GM10847 (cell line): ENCODE measurements around the gene ITGB8.

Experiments
- POLR2A ChIP-seq: IDR thresholded peaks from 2 replicates; pipeline ENCODE4 v1.6.1; 2011; ENCODE audit not compliant: insufficient read length; ENCODE audit errors: extremely low read depth

The ITGB8 gene

GRCh38 chr7:20388084-20388483, 57.4 kb downstream of the ITGB8 start:
- TF ChIP-seq POLR2A, result no peak

- TF ChIP-seq POLR2A, result no peak
Measured at GRCh38 chr7:20393021-20393610, 62.4 kb downstream of the ITGB8 start.

- no peak for TF ChIP-seq POLR2A
Measured at GRCh38 chr7:20393616-20394015, 62.9 kb downstream of the ITGB8 start.

- no peak for TF ChIP-seq POLR2A
Measured at GRCh38 chr7:20394284-20394683, 63.6 kb downstream of the ITGB8 start.

GRCh38 chr7:20395104-20395503, 64.4 kb downstream of the ITGB8 start:
- no peak for TF ChIP-seq POLR2A

- no peak for TF ChIP-seq POLR2A
Measured at GRCh38 chr7:20395511-20395910, 64.8 kb downstream of the ITGB8 start.

- no peak for TF ChIP-seq POLR2A
Measured at GRCh38 chr7:20399521-20399920, 68.8 kb downstream of the ITGB8 start.

GRCh38 chr7:20401861-20402746, 71.4 kb downstream of the ITGB8 start:
- no peak for TF ChIP-seq POLR2A

GRCh38 chr7:20402747-20403230, 72.1 kb downstream of the ITGB8 start:
- no peak for TF ChIP-seq POLR2A

- TF ChIP-seq POLR2A, result no peak
Measured at GRCh38 chr7:20403331-20403730, 72.6 kb downstream of the ITGB8 start.

GRCh38 chr7:20404320-20404719, 73.6 kb downstream of the ITGB8 start:
- TF ChIP-seq POLR2A, result no peak

GRCh38 chr7:20407585-20408466, 77.1 kb downstream of the ITGB8 start:
- TF ChIP-seq POLR2A, result no peak

GRCh38 chr7:20408467-20408826, 77.7 kb downstream of the ITGB8 start:
- no peak for TF ChIP-seq POLR2A

GRCh38 chr7:20409961-20410360, 79.3 kb downstream of the ITGB8 start:
- TF ChIP-seq POLR2A, result no peak

- TF ChIP-seq POLR2A, result no peak
Measured at GRCh38 chr7:20411372-20411771, 80.7 kb downstream of the ITGB8 start.
